HepG2 (cell line): ENCODE results near the gene NAV3. TPM values are rescaled to one million over a fixed set of nuclear protein-coding genes. Genes with fewer than 3 reads are reported as not detected.
A peak's percentile ranks its signal among the peaks of the same experiment; 100 is the strongest.

Source experiments
- CREB1 ChIP-seq, 2 experiments: fragments of 450-650 bp in 1 of 2; IDR thresholded peaks; 2 replicates each; pipeline ENCODE4 v1.6.1; 2016 to 2017; ENCODE audit warnings: control low read depth in 1 of 2, mild to moderate bottlenecking in 1 of 2, missing compliant biosample characterization in 1 of 2, missing genetic modification characterization in 1 of 2
- HNRNPH1 ChIP-seq: fragments of 200-400 bp; formaldehyde crosslinking; optimal IDR thresholded peaks from 2 replicates; pipeline ENCODE3; 2017; ENCODE audit warnings: mild to moderate bottlenecking, low read depth, low read length
- NRL ChIP-seq: sonication (generic); formaldehyde crosslinking; IDR thresholded peaks from 2 replicates; pipeline ENCODE4 v1.5.0; 2020; ENCODE audit warnings: missing genetic modification reagents, mild to moderate bottlenecking, moderate library complexity, borderline replicate concordance
- SMC3 ChIP-seq: IDR thresholded peaks from 2 replicates; pipeline ENCODE4 v1.6.1; 2011; ENCODE audit warnings: low read length, improper control_type of control experiment
- TEAD3 ChIP-seq: optimal IDR thresholded peaks from 2 replicates; pipeline ENCODE3; 2016; ENCODE audit warnings: borderline replicate concordance
- ZKSCAN5 ChIP-seq: sonication (generic); formaldehyde crosslinking; IDR thresholded peaks from 2 replicates; pipeline ENCODE4 v1.5.1; 2020; ENCODE audit warnings: mild to moderate bottlenecking, missing genetic modification reagents
- ZMYM4 ChIP-seq: sonication (generic); formaldehyde crosslinking; IDR thresholded peaks from 2 replicates; pipeline ENCODE4 v1.8.1; 2023; ENCODE audit warnings: mild to moderate bottlenecking, missing genetic modification reagents
- ZNF331 ChIP-seq: sonication (generic); formaldehyde crosslinking; IDR thresholded peaks from 2 replicates; pipeline ENCODE4 v1.4.0; 2020; ENCODE audit warnings: missing genetic modification reagents
- ZNF335 ChIP-seq: sonication (generic); formaldehyde crosslinking; IDR thresholded peaks from 2 replicates; pipeline ENCODE4 v1.4.0; 2020; ENCODE audit warnings: missing genetic modification reagents
- ZNF446 ChIP-seq: sonication (generic); formaldehyde crosslinking; IDR thresholded peaks from 2 replicates; pipeline ENCODE4 v1.5.0; 2020; ENCODE audit warnings: mild to moderate bottlenecking, missing genetic modification reagents
- ZNF75D ChIP-seq: sonication (generic); formaldehyde crosslinking; IDR thresholded peaks from 2 replicates; pipeline ENCODE4 v1.8.1; 2023; ENCODE audit warnings: missing genetic modification reagents, mild to moderate bottlenecking, borderline replicate concordance
- polyA plus RNA-seq, 8 experiments: library from polyadenylated mRNA; depleted of rRNA in 3 of 8; stranded (reverse) in 7 of 8; unstranded in 1 of 8; fragments of >200 nt; fragmentation: Illumina TruSeq in 4 of 8; extraction: Trizol in 4 of 8; gene quantifications; 2 replicates each; pipeline versions ENCODE4 v1.2.1 to v1.2.3, GENCODE V29; 2011 to 2016; ENCODE audit warnings: low read depth in 4 of 8, missing spikeins in 1 of 8, mixed read lengths in 1 of 8; ENCODE audit not compliant: insufficient read depth in 1 of 8
- total RNA-seq, 5 experiments: library from RNA; depleted of rRNA; stranded (reverse); fragments of >200 nt; fragmentation: Illumina TruSeq; extraction: Trizol; gene quantifications; 2 replicates each; pipeline ENCODE4 v1.2.3, GENCODE V29; 2016; ENCODE audit warnings: low read depth in 1 of 5
- TF ChIP-seq, protein P1 (sequence below): sonication (generic); formaldehyde crosslinking; IDR thresholded peaks from 2 replicates; pipeline ENCODE4 v1.4.0; 2020; ENCODE audit warnings: missing genetic modification reagents

The NAV3 gene
- total and polyA plus RNA-seq, 2 of the 13 experiments (the other 11 are each of a cell fraction or from before 2014, with no cell fraction given): 0.01 to 0.18 TPM

DNA sequence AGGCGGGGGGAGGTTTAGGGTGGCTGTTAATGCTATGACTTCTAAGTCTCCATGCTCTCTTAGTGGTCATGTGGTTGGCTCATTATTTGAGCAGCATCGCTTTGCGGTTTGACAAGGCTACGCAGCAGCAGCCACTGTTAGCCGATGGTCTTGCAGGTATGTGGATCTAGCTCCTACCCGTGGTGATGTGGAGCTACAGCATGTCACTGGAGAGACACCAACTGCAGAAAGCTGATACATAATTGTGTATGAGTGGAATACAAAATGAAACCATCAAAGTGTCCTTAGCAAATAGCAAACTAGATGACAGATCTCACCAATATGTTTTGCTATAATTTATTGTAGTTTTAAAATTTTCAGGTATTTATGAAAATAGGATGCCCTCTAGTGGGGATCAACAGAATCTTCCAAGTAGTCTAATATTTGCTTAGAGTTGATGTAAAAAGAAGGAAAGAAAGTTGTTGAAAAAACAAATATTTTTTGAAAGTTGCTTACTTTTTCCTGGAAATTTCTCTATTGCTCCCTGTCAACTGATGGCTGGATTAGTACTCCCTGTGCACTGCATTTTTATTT lies 94.9 kb downstream of the NAV3 start (continued):
- no peak for TF ChIP-seq ZKSCAN5 (CRISPR knock-in tag)
- 0 out of 2 replicates have a peak, but pooled peaks have one; percentile 14 for TF ChIP-seq ZMYM4 (CRISPR knock-in tag)
- peak; percentile 90 for TF ChIP-seq SMC3
- TF ChIP-seq HNRNPH1: no peak
- no peak for TF ChIP-seq CREB1 (IDR thresholded peaks at IDR 0.05)
- TF ChIP-seq CREB1 (CRISPR knock-in tag; IDR thresholded peaks at IDR 0.05): no peak
- no peak for TF ChIP-seq ZNF335 (CRISPR knock-in tag)
- TF ChIP-seq NRL (CRISPR knock-in tag): no peak
- TF ChIP-seq ZNF331: 0 out of 2 replicates have a peak, but pooled peaks have one; percentile 38
- TF ChIP-seq, protein P1, sequence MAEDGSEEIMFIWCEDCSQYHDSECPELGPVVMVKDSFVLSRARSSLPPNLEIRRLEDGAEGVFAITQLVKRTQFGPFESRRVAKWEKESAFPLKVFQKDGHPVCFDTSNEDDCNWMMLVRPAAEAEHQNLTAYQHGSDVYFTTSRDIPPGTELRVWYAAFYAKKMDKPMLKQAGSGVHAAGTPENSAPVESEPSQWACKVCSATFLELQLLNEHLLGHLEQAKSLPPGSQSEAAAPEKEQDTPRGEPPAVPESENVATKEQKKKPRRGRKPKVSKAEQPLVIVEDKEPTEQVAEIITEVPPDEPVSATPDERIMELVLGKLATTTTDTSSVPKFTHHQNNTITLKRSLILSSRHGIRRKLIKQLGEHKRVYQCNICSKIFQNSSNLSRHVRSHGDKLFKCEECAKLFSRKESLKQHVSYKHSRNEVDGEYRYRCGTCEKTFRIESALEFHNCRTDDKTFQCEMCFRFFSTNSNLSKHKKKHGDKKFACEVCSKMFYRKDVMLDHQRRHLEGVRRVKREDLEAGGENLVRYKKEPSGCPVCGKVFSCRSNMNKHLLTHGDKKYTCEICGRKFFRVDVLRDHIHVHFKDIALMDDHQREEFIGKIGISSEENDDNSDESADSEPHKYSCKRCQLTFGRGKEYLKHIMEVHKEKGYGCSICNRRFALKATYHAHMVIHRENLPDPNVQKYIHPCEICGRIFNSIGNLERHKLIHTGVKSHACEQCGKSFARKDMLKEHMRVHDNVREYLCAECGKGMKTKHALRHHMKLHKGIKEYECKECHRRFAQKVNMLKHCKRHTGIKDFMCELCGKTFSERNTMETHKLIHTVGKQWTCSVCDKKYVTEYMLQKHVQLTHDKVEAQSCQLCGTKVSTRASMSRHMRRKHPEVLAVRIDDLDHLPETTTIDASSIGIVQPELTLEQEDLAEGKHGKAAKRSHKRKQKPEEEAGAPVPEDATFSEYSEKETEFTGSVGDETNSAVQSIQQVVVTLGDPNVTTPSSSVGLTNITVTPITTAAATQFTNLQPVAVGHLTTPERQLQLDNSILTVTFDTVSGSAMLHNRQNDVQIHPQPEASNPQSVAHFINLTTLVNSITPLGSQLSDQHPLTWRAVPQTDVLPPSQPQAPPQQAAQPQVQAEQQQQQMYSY: no peak
- TF ChIP-seq TEAD3 (CRISPR knock-in tag): peak; percentile 77
- no peak for TF ChIP-seq ZNF446 (CRISPR knock-in tag)
- no peak for TF ChIP-seq ZNF75D (CRISPR knock-in tag)
